ENCODE data around the gene NGEF. TPM values are rescaled to one million over a fixed set of nuclear protein-coding genes. Genes with fewer than 3 reads are reported as not detected.

NGEF gene
- total RNA-seq, 1 experiment from 2014 or later, result 1.9 TPM

DNA sequence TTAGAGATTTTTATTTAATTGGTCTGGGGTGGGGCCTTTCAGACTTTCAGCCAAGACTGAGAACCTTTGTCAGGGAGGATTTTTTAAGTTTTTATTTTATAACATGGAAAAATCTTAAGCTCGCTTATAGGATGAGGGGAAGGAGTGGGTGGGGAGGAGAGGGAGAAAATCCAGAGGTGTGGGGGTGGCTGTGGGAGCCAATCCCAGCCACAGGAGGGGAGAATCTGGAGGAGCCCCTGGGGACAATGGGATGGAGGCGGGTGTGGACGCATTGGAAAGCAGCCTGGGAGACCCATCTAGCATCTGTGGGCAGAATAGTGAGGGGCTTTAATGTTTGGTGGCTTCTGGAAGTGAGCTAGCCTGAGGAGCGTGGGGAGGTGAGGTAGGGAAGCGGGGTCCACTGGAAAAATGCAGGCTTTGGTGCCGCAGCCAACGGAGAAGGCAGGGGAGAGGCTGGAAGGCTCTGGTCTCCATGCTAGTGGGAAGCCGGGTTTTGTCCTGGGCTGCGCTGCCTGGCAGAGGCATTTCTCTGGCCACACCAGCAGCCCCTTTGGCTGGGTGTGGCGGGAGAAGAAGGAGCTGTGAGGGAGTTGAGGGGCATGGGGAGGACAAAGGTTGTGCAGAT lies 35.6 kb upstream of the NGEF start:
- Mint-ChIP-seq H3K9me3 (no peaks in the 10 kb centered on the region), H3K4me1 (peaks cover 54 to 55% of the 10 kb centered on the region in 2 experiments), H3K27ac (no peak overlapping the region), H3K4me3 (peak overlapping the region in 1 of 2 experiments; percentile 16; a peak in 1 of 5 replicates), H3K36me3 (ENCODE audit: insufficient read depth in 1 of 3, low read depth in 3 of 3) (no peaks in the 10 kb centered on the region; a peak in 1 of 7 replicates), H3K27me3 (ENCODE audit: low read depth) (peaks cover 29% of the 10 kb centered on the region)
- Histone ChIP-seq H3K79me2 (ENCODE audit: insufficient read depth, low read length) (0 out of 2 replicates have a peak, but pooled peaks cover 1% of the 10 kb centered on the region), H3K4me1 (ENCODE audit: insufficient read depth, low read length) (peaks cover 11% of the 10 kb centered on the region; the same call in 1 of the 2 replicates), H2AK5ac (ENCODE audit: insufficient read length, low read length) (no peak overlapping the region), H2BK120ac (ENCODE audit: low read depth, low read length, poor library complexity, severe bottlenecking) (no peak overlapping the region), H3K18ac (ENCODE audit: insufficient read length, low read depth, low read length) (no peak overlapping the region), H2BK20ac (ENCODE audit: low read depth, low read length, poor library complexity, severe bottlenecking) (no peak overlapping the region), H3K27me3 (ENCODE audit: insufficient read depth, low read length) (no peaks in the 10 kb centered on the region; the same call in 1 of the 2 replicates), H3K23me2 (ENCODE audit: insufficient read length, low read depth, low read length, poor library complexity, severe bottlenecking) (peaks cover 4% of the 10 kb centered on the region), H2BK15ac (ENCODE audit: low read depth, low read length) (no peak overlapping the region), H3K9me3 (ENCODE audit: control insufficient read depth, low read depth, low read length) (no peaks in the 10 kb centered on the region), H3K4me2 (ENCODE audit: insufficient read depth, insufficient read length, low read length) (no peak overlapping the region), H2BK5ac (ENCODE audit: insufficient read length, low read length) (no peak overlapping the region), H3K79me1 (ENCODE audit: insufficient read depth, low read depth, low read length, poor library complexity, severe bottlenecking) (no peaks in the 10 kb centered on the region), H3K27ac (ENCODE audit: insufficient read length, low read depth, low read length) (no peak overlapping the region), H3K9ac (ENCODE audit: extremely low read depth, insufficient read length, low read length) (no peak overlapping the region), H3K56ac (ENCODE audit: insufficient read length, low read depth, low read length) (no peak overlapping the region), H4K8ac (replicated peaks; ENCODE audit: insufficient read length, low read depth, low read length) (no peak overlapping the region), H2BK12ac (ENCODE audit: insufficient read length, low read depth, low read length) (peak overlapping the region; percentile 50), H3K23ac (ENCODE audit: insufficient read length, low read depth, low read length) (no peak overlapping the region), H3K14ac (ENCODE audit: insufficient read depth, low read length) (no peak overlapping the region; the same call in 1 of the 2 replicates), H4K91ac (ENCODE audit: insufficient read length, low read depth, low read length) (no peak overlapping the region), H3K4ac (ENCODE audit: low read depth, low read length) (no peak overlapping the region), H3T11ph (ENCODE audit: low read length) (no peak overlapping the region), H4K5ac (ENCODE audit: insufficient read length, low read depth, low read length) (no peak overlapping the region), H4K20me1 (ENCODE audit: control insufficient read depth, insufficient read depth, insufficient read length) (no peaks in the 10 kb centered on the region), H2AFZ (ENCODE audit: low read length) (no peak overlapping the region)
- DNase-seq, result no peak
- no peak for TF ChIP-seq CTCF (conservative IDR thresholded peaks at IDR 0.05)
- WGBS (ENCODE audit: extremely low coverage, insufficient read length, low lambda C conversion rate), result no CpG with 5 or more reads among the region's 10 CpGs

Data from H9 (cell line).